WERI-Rb-1 (cell line): Measurements from ENCODE around the gene MC1R.

Experiments
- DNase-seq: peaks from one replicate; pipeline ENCODE4 v3.0.0-alpha.2; 2020
- H3K27ac ChIP-seq: fragments of 250-450 bp; sonication (Bioruptor Pico); 2 replicates; pipeline ENCODE4 v1.5.1; 2020; ENCODE audit warnings: mild to moderate bottlenecking, moderate library complexity
- H3K27me3 ChIP-seq: fragments of 250-450 bp; sonication (Bioruptor Pico); 2 replicates; pipeline ENCODE4 v1.5.1; 2021; ENCODE audit warnings: mild to moderate bottlenecking, low read depth, moderate library complexity; ENCODE audit not compliant: insufficient read depth, severe bottlenecking
- H3K36me3 ChIP-seq: fragments of 250-450 bp; sonication (Bioruptor Pico); 2 replicates; pipeline ENCODE4 v1.5.1; 2020; ENCODE audit warnings: mild to moderate bottlenecking, moderate library complexity
- H3K4me3 ChIP-seq: 2 replicates; pipeline ENCODE4 v1.5.1; 2011; ENCODE audit warnings: low read depth, mild to moderate bottlenecking, control low read depth, low read length
- H3K9me3 ChIP-seq: fragments of 250-450 bp; sonication (Bioruptor Pico); 2 replicates; pipeline ENCODE4 v1.5.1; 2021; ENCODE audit warnings: mild to moderate bottlenecking, moderate library complexity; ENCODE audit not compliant: severe bottlenecking
- TF ChIP-seq, protein P1 (sequence below): IDR thresholded peaks from 2 replicates; pipeline ENCODE4 v1.5.1; 2011; ENCODE audit warnings: low read depth, mild to moderate bottlenecking, control low read depth, inconsistent platforms, low read length

MC1R gene

DNA sequence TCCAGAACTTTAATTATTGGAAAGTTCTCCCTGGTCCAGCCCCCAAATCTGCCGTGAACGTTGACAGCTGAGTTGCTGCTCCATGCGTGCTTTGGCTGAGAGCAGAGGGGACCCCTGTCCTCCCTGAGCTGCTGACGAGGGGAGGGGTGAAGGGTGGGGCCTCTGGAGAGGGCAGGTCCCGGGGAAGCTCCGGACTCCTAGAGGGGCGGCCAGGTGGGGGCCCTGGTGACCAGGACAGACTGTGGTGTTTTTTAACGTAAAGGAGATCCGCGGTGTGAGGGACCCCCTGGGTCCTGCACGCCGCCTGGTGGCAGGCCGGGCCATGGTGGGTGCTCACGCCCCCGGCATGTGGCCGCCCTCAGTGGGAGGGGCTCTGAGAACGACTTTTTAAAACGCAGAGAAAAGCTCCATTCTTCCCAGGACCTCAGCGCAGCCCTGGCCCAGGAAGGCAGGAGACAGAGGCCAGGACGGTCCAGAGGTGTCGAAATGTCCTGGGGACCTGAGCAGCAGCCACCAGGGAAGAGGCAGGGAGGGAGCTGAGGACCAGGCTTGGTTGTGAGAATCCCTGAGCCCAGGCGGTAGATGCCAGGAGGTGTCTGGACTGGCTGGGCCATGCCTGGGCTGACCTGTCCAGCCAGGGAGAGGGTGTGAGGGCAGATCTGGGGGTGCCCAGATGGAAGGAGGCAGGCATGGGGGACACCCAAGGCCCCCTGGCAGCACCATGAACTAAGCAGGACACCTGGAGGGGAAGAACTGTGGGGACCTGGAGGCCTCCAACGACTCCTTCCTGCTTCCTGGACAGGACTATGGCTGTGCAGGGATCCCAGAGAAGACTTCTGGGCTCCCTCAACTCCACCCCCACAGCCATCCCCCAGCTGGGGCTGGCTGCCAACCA, at the start of gene MC1R:
MC1R (plus strand) TSS at position 410 of the 895 bp plus-strand sequence; CDS start at position 807, 397 bp downstream.
- 0 out of 2 replicates have a peak within 1 kb of the TSS, but pooled peaks have one; percentile 21 for H3K27ac ChIP-seq
- H3K36me3 ChIP-seq = no peaks in the 10 kb centered on the region
- DNase-seq = peak; percentile 42
- H3K27me3 ChIP-seq = no peaks in the 10 kb centered on the region
- H3K4me3 ChIP-seq = peak within 1 kb of the TSS; percentile 26
- H3K9me3 ChIP-seq = no peaks in the 10 kb centered on the region
- TF ChIP-seq, protein P1, sequence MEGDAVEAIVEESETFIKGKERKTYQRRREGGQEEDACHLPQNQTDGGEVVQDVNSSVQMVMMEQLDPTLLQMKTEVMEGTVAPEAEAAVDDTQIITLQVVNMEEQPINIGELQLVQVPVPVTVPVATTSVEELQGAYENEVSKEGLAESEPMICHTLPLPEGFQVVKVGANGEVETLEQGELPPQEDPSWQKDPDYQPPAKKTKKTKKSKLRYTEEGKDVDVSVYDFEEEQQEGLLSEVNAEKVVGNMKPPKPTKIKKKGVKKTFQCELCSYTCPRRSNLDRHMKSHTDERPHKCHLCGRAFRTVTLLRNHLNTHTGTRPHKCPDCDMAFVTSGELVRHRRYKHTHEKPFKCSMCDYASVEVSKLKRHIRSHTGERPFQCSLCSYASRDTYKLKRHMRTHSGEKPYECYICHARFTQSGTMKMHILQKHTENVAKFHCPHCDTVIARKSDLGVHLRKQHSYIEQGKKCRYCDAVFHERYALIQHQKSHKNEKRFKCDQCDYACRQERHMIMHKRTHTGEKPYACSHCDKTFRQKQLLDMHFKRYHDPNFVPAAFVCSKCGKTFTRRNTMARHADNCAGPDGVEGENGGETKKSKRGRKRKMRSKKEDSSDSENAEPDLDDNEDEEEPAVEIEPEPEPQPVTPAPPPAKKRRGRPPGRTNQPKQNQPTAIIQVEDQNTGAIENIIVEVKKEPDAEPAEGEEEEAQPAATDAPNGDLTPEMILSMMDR = 0 out of 2 replicates have a peak, but pooled peaks have one; percentile 22

DNA sequence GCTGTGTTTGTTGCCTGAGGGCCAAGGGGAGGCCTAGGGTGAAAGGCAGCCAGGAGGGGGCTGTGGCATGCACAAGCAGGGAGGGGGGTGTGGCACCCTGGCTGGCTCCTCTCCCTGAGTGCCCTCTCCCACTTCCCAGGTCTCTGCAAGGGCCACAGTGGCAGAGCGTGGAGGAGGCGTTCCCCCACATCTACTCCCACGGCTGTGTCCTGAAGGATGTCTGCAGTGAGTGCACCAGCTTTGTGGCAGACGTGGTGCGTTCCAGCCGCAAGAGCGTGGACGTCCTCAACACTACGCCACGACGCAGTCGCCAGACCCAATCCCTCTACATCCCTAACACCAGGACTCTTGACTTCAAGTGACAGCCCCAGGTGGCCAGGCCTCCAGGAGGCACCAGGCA, 48.8 kb upstream of the MC1R start:
- Histone ChIP-seq H3K9me3 (no peaks in the 10 kb centered on the region), H3K27me3 (no peaks in the 10 kb centered on the region), H3K4me3 (no peak overlapping the region), H3K36me3 (peaks cover 12% of the 10 kb centered on the region), H3K27ac (no peak overlapping the region)
- TF ChIP-seq, protein P1 = no peak
- no peak for DNase-seq

DNA sequence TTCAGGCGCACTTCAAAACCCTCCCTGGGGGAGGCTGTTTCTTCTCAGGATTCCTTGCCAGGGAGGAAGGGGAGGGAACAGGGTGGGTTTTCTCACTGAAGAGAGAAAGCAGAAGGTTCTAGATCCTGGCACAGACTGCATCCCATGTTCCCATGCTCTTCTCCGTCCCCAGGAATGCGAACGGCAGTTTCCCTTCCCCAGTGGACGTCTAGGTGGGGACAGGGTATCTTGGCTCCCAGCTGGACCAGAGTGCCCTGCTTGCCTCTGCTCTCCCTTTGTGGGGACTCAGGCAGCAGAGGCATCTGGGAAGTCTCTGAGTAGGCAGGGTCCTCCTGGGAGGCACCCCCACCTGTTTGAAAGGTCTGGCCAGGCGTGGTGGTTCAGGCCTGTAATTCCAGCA, 48.2 kb upstream of the MC1R start:
- no peak overlapping the region for H3K27ac ChIP-seq
- H3K9me3 ChIP-seq = no peaks in the 10 kb centered on the region
- peaks cover 11% of the 10 kb centered on the region for H3K36me3 ChIP-seq
- H3K27me3 ChIP-seq = no peaks in the 10 kb centered on the region
- no peak for DNase-seq
- H3K4me3 ChIP-seq = no peak overlapping the region
- TF ChIP-seq, protein P1 = no peak

DNA sequence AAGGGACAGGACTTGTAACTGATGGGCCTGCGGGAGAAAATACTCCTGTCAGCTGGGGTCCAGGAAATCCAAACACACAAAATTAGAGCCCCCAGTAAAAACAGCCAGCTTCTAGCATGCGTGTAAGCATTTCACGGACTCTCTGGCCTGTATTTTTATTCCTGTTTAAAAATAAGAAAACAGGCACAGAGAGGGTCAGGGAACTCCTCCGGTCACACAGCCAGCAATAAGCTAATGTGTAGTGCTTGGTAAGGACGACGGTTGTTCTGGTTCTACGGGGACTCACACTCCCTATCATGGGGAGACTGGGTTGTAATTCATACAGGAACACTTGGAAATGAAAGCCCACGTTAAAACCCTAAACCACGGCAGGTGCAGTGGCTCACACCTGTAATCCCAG, 46.8 kb upstream of the MC1R start:
- H3K36me3 ChIP-seq = peaks cover 10% of the 10 kb centered on the region; the same call in 1 of the 2 replicates
- H3K4me3 ChIP-seq = no peak overlapping the region
- DNase-seq = no peak
- H3K9me3 ChIP-seq = no peaks in the 10 kb centered on the region
- no peaks in the 10 kb centered on the region for H3K27me3 ChIP-seq
- H3K27ac ChIP-seq = no peak overlapping the region; the same call in 1 of the 2 replicates
- TF ChIP-seq, protein P1 = no peak

DNA sequence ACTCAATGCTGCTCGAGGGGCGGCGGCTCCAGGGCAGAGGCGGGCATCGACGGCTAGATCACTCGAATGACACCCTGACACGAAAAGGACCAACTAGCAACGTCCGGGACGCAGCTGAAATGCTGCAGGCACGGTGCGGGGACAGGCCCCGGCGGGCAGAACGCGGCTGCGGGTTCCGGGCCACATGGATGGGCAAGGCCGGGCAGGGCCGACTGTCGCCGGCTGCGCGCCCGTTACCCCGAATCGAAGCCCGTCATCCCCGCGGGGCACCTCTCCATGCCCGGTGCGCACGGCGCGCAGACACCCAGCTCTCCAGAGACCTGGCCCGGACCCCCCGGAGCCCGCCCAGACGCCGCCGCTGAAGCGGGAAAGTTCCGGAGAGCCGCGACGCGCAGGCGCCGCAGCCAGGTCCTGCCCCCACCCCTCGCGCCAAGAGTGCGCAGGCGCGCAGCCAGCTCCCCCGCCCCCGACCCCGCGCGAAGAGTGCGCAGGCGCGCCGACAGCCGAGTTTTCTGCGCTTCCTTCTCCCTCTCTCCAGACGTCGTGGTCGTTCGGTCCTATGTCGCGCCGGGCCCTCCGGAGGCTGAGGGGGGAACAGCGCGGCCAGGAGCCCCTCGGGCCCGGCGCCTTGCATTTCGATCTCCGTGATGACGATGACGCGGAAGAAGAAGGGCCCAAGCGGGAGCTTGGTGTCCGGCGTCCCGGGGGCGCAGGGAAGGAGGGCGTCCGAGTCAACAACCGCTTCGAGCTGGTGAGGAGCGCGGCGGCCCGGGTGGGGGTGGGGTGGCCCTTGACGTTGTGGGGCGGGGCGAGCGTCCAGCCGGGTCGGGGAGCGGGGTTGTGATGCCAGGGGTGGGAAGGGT, 45.3 kb upstream of the MC1R start, which contains the start of gene TCF25:
TCF25 (plus strand) TSS at position 484 of the 863 bp plus-strand sequence; CDS start at position 560, 76 bp downstream.
- TF ChIP-seq, protein P1 = no peak
- H3K27ac ChIP-seq = peak within 1 kb of the TSS; percentile 92
- H3K36me3 ChIP-seq = peaks cover 6% of the 10 kb centered on the region; the same call in 1 of the 2 replicates
- H3K4me3 ChIP-seq = peak within 1 kb of the TSS; percentile 57
- H3K27me3 ChIP-seq = no peaks in the 10 kb centered on the region
- DNase-seq = peak; percentile 74
- no peaks in the 10 kb centered on the region for H3K9me3 ChIP-seq
